Measurements from ENCODE around the gene PPHLN1. TPM values are rescaled to one million over a fixed set of nuclear protein-coding genes. Genes with fewer than 3 reads are reported as not detected.

The PPHLN1 gene
- total RNA-seq, 1 donor from 2014 or later, result 1.7 TPM

DNA sequence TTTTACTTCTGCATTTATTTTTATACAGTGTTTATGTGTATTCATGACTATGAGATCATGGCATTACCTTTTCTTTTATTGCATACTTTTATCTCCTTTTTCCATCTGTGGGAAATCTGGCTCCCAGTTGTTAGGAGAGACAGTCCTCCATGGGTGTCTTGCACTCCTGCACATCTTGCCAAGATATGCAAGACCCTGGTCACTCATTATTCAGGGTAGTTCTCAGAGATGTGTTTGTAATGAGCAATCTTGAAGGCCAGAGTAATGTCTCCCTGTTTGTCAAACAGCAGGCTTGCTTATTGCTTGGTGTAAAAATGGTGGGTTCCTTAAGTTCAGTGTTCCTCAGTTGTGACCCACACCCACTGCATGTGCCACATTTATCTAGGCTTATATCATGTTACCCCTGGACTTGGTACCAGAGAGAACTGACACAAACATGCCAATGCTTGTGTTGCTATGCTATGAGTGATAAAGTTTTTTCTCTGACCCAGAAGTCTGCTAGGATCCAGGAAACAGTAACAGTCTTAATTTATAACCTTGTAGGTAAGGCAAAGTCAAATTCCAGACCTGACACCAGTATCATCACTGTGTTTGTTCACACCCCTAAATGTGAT lies 36.8 kb downstream of the PPHLN1 start:
- Histone ChIP-seq H3K27ac (no peak overlapping the region), H3K4me3 (no peak overlapping the region), H3K36me3 (no peaks in the 10 kb centered on the region), H3K4me1 (peaks cover 0 to 3% of the 10 kb centered on the region in 2 donors), H3K9me3 (no peaks in the 10 kb centered on the region), H3K27me3 (no peaks in the 10 kb centered on the region)
- intact Hi-C loops (cut with DNase I), result no loop called here
- DNase-seq (ENCODE audit: low spot score in 2 of 2), result no peak
- TF ChIP-seq CTCF (IDR thresholded peaks at IDR 0.05), result no peak

DNA sequence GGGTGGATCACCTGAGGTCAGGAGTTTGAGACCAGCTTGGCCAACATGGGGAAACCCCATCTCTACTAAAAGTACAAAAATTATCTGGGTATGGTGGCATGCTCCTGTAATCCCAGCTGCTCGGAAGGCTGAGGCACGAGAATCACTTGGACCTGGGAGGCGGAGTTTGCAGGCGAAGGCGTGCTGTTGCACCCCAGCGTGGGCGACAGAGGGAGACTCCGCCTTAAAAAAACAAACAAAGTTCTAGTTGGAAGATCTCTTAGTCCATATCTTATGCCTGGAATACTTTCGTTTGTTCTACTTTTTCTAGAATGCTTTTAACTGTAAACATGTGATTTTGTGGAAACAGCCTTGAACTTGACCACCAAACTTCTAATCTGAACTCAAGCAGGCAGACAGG lies 38.7 kb downstream of the PPHLN1 start:
- H3K9me3 ChIP-seq, result no peaks in the 10 kb centered on the region

GRCh38 chr12:42365486-42365885 lies 39.5 kb downstream of the PPHLN1 start:
- H3K4me3 ChIP-seq, result no peak overlapping the region
- TF ChIP-seq CTCF (IDR thresholded peaks at IDR 0.05), result no peak
- H3K27me3 ChIP-seq, result no peaks in the 10 kb centered on the region
- no peaks in the 10 kb centered on the region for H3K9me3 ChIP-seq
- intact Hi-C loops (cut with DNase I), result no loop called here
- H3K27ac ChIP-seq, result no peak overlapping the region
- no peaks in the 10 kb centered on the region for H3K36me3 ChIP-seq
- peaks cover 0 to 3% of the 10 kb centered on the region in 2 donors for H3K4me1 ChIP-seq
- no peak for DNase-seq (ENCODE audit: low spot score in 2 of 2)

More for the DNA sequence above, 38.7 kb downstream of the PPHLN1 start:
- Histone ChIP-seq H3K27me3 (no peaks in the 10 kb centered on the region), H3K27ac (no peak overlapping the region), H3K36me3 (no peaks in the 10 kb centered on the region), H3K4me3 (no peak overlapping the region), H3K4me1 (peaks cover 0 to 3% of the 10 kb centered on the region in 2 donors)
- TF ChIP-seq CTCF (IDR thresholded peaks at IDR 0.05), result no peak
- no peak for DNase-seq (ENCODE audit: low spot score in 2 of 2)
- intact Hi-C loops (cut with DNase I), result no loop called here

DNA sequence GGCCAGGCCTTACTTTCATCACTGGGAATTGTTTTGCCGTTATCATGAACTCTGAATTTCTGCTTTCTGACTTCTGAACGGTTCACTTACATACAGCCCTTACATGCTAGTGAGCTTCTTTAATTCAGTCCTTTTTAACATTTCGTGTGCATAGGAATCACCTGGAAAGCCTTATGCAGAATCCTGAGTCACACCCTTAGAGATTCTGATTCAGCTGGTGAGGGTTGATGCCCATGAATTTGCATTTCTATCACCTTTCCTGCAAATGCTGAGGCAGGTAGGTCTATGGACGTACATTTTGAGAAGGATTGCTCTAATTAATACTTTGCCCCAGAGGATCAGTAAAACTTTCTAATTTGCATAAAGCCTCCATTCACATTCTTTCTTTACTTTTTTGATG lies 44.0 kb downstream of the PPHLN1 start:
- TF ChIP-seq CTCF (IDR thresholded peaks at IDR 0.05), result no peak
- no peak overlapping the region for H3K27ac ChIP-seq
- H3K9me3 ChIP-seq, result no peaks in the 10 kb centered on the region
- intact Hi-C loops (cut with DNase I), result no loop called here
- no peaks in the 10 kb centered on the region for H3K27me3 ChIP-seq
- H3K36me3 ChIP-seq, result peaks cover 0 to 4% of the 10 kb centered on the region in 2 donors
- DNase-seq (ENCODE audit: low spot score in 2 of 2), result no peak
- H3K4me3 ChIP-seq, result no peak overlapping the region
- peaks cover 0 to 3% of the 10 kb centered on the region in 2 donors for H3K4me1 ChIP-seq

DNA sequence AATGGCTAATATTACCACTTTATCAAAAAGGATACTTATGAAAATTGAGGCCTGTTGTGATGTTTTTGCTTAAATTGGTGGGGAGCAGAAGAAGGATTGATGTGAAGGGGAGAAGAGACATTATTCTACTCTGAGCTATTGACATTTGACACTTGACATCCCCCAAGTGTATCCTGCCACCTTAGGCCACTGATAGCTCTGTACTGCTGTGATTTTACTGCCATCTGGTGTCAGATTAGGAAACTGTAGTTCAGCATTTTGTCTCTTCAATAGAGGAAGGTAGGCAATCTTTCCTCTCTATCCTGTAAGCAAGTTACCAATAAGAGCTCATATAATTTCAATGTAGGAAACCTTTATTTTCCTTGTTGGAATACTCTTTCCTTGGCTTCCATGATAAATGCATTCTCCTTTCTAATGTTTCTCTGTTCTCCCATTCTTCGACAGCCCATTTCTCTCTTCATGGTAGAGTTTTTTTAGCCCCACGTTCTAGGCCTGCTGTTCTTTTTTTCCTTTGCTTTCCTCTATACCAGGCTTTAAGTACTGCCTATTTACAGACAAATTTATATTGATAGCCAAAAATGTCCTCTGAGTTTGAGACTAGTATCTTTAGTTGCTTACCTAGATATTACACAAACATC lies 46.3 kb downstream of the PPHLN1 start:
- Histone ChIP-seq H3K27me3 (no peaks in the 10 kb centered on the region), H3K4me1 (no peaks in the 10 kb centered on the region), H3K27ac (no peak overlapping the region), H3K4me3 (no peak overlapping the region), H3K9me3 (no peaks in the 10 kb centered on the region), H3K36me3 (peaks cover 8 to 21% of the 10 kb centered on the region in 2 donors)
- TF ChIP-seq CTCF (IDR thresholded peaks at IDR 0.05), result peak; percentile 38 to 71 (median 52)
- DNase-seq (ENCODE audit: low spot score in 2 of 2), result no peak
- intact Hi-C loops (cut with DNase I), result no loop called here

Measured in ascending aorta (tissue), 2 donors.